DOHH2 (cell line): ENCODE data around the gene SORL1.

Source experiments
- H3F3A ChIP-seq: fragments of 200-600 bp; sonication (generic), shearing (Covaris generic); 2 replicates; pipeline ENCODE4 v1.6.0; 2016; ENCODE audit warnings: antibody characterized with exemption, mild to moderate bottlenecking; ENCODE audit not compliant: control insufficient read depth, insufficient read depth
- H3K27ac ChIP-seq: fragments of 200-600 bp; sonication (generic); 2 replicates; pipeline ENCODE4 v1.5.1; 2014; ENCODE audit warnings: low read depth, mild to moderate bottlenecking, low read length, moderate library complexity
- H3K27me3 ChIP-seq: fragments of 200-600 bp; sonication (generic); 2 replicates; pipeline ENCODE4 v1.6.1; 2014; ENCODE audit warnings: mild to moderate bottlenecking, low read length, mixed read lengths; ENCODE audit not compliant: control insufficient read depth
- H3K36me3 ChIP-seq: fragments of 200-600 bp; sonication (generic); 2 replicates; pipeline ENCODE4 v1.6.1; 2014; ENCODE audit warnings: mild to moderate bottlenecking, low read length, moderate library complexity, mixed read lengths; ENCODE audit not compliant: control insufficient read depth
- H3K4me1 ChIP-seq: fragments of 200-600 bp; sonication (generic); 2 replicates; pipeline ENCODE4 v1.6.1; 2014; ENCODE audit warnings: mild to moderate bottlenecking, low read length, mixed read lengths; ENCODE audit not compliant: control insufficient read depth
- H3K4me2 ChIP-seq: fragments of 200-600 bp; sonication (generic); 2 replicates; pipeline ENCODE4 v1.6.0; 2014; ENCODE audit warnings: mild to moderate bottlenecking, low read length, moderate library complexity
- H3K4me3 ChIP-seq: fragments of 200-600 bp; sonication (generic); 2 replicates; pipeline ENCODE4 v1.5.1; 2014; ENCODE audit warnings: mild to moderate bottlenecking, low read length, mixed read lengths
- H3K79me2 ChIP-seq: fragments of 200-600 bp; sonication (generic); 2 replicates; pipeline ENCODE4 v1.6.1; 2014; ENCODE audit warnings: mild to moderate bottlenecking, low read length, mixed read lengths; ENCODE audit not compliant: control insufficient read depth
- H3K9me2 ChIP-seq: fragments of 200-600 bp; sonication (generic); replicated peaks from 2 replicates; pipeline ENCODE4 v1.6.1; 2014; ENCODE audit warnings: mild to moderate bottlenecking, low read length, mixed read lengths; ENCODE audit not compliant: control insufficient read depth
- H3K9me3 ChIP-seq: fragments of 200-600 bp; sonication (generic); 2 replicates; pipeline ENCODE4 v1.6.1; 2014; ENCODE audit warnings: antibody characterized with exemption, low read length, mixed read lengths; ENCODE audit not compliant: control insufficient read depth, insufficient read depth
- H4K20me1 ChIP-seq: fragments of 200-600 bp; sonication (generic); 2 replicates; pipeline ENCODE4 v1.6.0; 2014; ENCODE audit warnings: low read depth, mild to moderate bottlenecking, antibody characterized with exemption, low read length, moderate library complexity; ENCODE audit not compliant: control insufficient read depth, insufficient read depth
- EZH2phosphoT487 ChIP-seq: fragments of 200-600 bp; sonication (generic); IDR thresholded peaks from 2 replicates; pipeline ENCODE4 v1.6.1; 2017; ENCODE audit warnings: borderline replicate concordance, mild to moderate bottlenecking, antibody characterized with exemption, low read length, moderate library complexity, mixed read lengths
- TF ChIP-seq, protein P1 (sequence below): fragments of 200-600 bp; sonication (generic); IDR thresholded peaks from one replicate; pipeline ENCODE4 v1.5.1; 2014; ENCODE audit warnings: antibody characterized with exemption, mild to moderate bottlenecking, low read depth, low read length; ENCODE audit not compliant: poor library complexity, severe bottlenecking

Gene SORL1

GRCh38 chr11:121482231-121483129, 30.4 kb downstream of the SORL1 start:
- H3F3A ChIP-seq: no peaks in the 10 kb centered on the region
- peaks cover 81% of the 10 kb centered on the region for H3K36me3 ChIP-seq
- H3K4me3 ChIP-seq: peak overlapping the region; percentile 32
- peaks cover 3% of the 10 kb centered on the region; the same call in 1 of the 2 replicates for H4K20me1 ChIP-seq
- H3K79me2 ChIP-seq: peaks cover 86% of the 10 kb centered on the region
- no peak for TF ChIP-seq EZH2phosphoT487
- TF ChIP-seq, protein P1, sequence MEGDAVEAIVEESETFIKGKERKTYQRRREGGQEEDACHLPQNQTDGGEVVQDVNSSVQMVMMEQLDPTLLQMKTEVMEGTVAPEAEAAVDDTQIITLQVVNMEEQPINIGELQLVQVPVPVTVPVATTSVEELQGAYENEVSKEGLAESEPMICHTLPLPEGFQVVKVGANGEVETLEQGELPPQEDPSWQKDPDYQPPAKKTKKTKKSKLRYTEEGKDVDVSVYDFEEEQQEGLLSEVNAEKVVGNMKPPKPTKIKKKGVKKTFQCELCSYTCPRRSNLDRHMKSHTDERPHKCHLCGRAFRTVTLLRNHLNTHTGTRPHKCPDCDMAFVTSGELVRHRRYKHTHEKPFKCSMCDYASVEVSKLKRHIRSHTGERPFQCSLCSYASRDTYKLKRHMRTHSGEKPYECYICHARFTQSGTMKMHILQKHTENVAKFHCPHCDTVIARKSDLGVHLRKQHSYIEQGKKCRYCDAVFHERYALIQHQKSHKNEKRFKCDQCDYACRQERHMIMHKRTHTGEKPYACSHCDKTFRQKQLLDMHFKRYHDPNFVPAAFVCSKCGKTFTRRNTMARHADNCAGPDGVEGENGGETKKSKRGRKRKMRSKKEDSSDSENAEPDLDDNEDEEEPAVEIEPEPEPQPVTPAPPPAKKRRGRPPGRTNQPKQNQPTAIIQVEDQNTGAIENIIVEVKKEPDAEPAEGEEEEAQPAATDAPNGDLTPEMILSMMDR: no peak
- H3K4me2 ChIP-seq: peak overlapping the region; percentile 55
- H3K9me3 ChIP-seq: no peaks in the 10 kb centered on the region
- H3K9me2 ChIP-seq: no peaks in the 10 kb centered on the region
- H3K4me1 ChIP-seq: peaks cover 48% of the 10 kb centered on the region
- peak overlapping the region; percentile 61 for H3K27ac ChIP-seq
- H3K27me3 ChIP-seq: no peaks in the 10 kb centered on the region

DNA sequence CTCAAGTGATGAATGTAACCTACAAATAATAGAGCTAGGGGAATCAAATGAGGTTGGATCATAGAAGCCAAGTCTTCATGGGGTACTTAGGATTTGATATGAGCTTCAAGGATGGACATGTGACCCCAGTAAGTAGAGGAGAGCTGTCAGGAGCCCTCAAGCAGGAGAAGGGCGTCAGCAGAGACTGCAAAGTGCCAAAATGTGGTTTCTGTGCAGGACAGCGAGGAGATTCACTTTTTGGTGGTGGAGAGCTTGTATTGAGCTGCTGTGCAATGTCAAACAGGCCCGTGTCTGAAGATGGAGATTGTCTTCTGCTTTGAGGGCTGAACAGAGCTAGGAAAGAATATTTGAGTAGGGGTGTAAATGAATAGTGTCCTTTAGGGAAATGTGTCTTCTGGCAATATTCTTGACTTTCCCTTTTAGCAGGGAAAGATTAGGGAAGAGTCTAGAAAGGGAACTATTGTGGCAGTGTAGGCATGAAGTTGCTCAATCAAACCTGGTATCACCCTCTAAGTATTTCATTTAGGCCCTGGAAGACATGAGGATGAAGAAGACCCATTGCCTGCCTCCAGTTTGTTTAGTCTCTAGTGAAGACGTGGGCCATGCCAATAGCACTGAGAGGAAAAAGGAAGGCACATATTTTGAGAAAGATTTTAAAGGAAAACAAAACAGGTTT, 31.8 kb downstream of the SORL1 start:
- Histone ChIP-seq H3K27ac (no peak overlapping the region), H3K4me1 (peaks cover 54% of the 10 kb centered on the region), H3K27me3 (no peaks in the 10 kb centered on the region), H3K36me3 (peaks cover 83% of the 10 kb centered on the region), H3K9me3 (no peaks in the 10 kb centered on the region), H3K9me2 (no peaks in the 10 kb centered on the region), H4K20me1 (peaks cover 3% of the 10 kb centered on the region; the same call in 1 of the 2 replicates), H3F3A (no peaks in the 10 kb centered on the region), H3K4me2 (no peak overlapping the region), H3K79me2 (peaks cover 83% of the 10 kb centered on the region), H3K4me3 (no peak overlapping the region)
- no peak for TF ChIP-seq EZH2phosphoT487
- TF ChIP-seq, protein P1: no peak

- no peaks in the 10 kb centered on the region for H3K9me3 ChIP-seq
- H3K4me3 ChIP-seq: no peak overlapping the region
- H3K4me1 ChIP-seq: peaks cover 56% of the 10 kb centered on the region
- no peaks in the 10 kb centered on the region for H3K27me3 ChIP-seq
- H3K4me2 ChIP-seq: no peak overlapping the region
- no peak for TF ChIP-seq EZH2phosphoT487
- TF ChIP-seq, protein P1: no peak
- H3F3A ChIP-seq: no peaks in the 10 kb centered on the region
- H3K36me3 ChIP-seq: peaks cover 84% of the 10 kb centered on the region
- H3K27ac ChIP-seq: no peak overlapping the region
- H3K9me2 ChIP-seq: no peaks in the 10 kb centered on the region
- peaks cover 78% of the 10 kb centered on the region for H3K79me2 ChIP-seq
- peaks cover 3% of the 10 kb centered on the region; the same call in 1 of the 2 replicates for H4K20me1 ChIP-seq
Observed at GRCh38 chr11:121485216-121485615, 33.1 kb downstream of the SORL1 start.
